HG02938 (cell line): Measurements from ENCODE around the gene IFI30.

Experiments
- ATAC-seq: cut with Tn5 transposase; IDR thresholded peaks from one replicate; pipeline ENCODE4 v1.9.1; 2021; ENCODE audit warnings: mild to moderate bottlenecking, moderate library complexity; ENCODE audit not compliant: unreplicated experiment

IFI30 gene

DNA sequence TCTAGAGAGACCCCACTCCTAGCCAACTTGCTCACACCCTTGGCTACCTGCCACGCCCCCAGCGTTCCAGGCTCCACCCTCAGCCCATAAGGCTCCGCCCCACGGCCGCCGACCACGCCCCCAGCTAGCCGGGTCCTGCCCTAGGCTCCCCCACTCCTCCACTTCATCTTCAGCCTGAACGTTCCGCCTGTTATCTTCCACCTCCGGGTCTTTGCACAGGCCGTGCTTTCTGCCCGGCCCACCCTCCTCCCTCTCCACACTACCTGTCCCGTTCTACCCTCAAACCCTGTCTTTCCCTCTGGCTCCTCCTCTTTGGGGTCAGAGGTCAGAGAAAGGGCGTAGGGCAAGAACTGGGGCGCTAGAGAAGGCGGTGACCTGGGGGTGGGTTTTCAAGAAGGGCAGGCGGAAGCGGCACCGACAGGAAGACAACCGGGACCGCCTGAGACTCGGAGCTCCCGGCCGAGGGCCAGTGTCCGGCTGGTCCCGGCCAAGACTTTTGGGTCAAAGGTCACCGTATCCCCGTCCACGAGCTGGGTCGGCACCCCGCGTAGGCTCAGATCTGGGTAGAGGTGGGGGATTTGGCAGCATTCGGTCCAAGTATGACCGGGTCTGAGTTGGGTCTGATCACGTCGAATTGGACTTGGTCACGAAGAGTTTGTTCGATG lies 50.4 kb downstream of the IFI30 start:
- ATAC-seq = no peak

- peak; percentile 84 for ATAC-seq
Observed at GRCh38 chr19:18224525-18225354, 51.1 kb downstream of the IFI30 start.

DNA sequence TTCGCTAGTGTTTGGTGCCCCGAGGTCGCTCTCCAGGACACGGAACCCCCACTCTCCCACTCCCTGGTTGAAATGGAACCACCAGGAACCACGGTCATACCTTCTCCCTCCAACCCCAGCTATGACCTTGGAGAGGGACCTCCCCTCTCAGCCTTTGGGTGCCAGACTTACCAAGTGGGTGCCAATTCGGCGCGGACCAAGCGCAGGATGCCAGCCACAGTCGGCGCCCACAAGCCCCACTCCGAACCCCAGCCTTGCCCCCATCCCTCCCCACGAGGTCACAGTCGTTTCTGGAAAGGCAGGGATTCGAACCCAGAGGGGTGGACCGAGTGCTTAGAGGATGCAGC lies 51.7 kb downstream of the IFI30 start:
- no peak for ATAC-seq

GRCh38 chr19:18225702-18226468 lies 52.3 kb downstream of the IFI30 start, which contains the start of gene PDE4C:
PDE4C (minus strand) TSS chr19:18226438; CDS start chr19:18226415, 23 bp downstream.
- no peak for ATAC-seq

- ATAC-seq = no peak
Observed at GRCh38 chr19:18226956-18227780, 53.6 kb downstream of the IFI30 start.
